SK-N-SH (cell line): ENCODE results near the gene RP2. TPM values are rescaled to one million over a fixed set of nuclear protein-coding genes. Genes with fewer than 3 reads are reported as not detected.

Experiments used
- CTCF ChIA-PET: fragments of 300-600, 350-600 bp; formaldehyde crosslinking; extraction: SDS; loops from one replicate; lab custom pipeline; 2021; lab: Yijun Ruan, JAX
- POLR2A ChIA-PET: fragments of 350-600 bp; sonication (Branson Sonifier 250); formaldehyde crosslinking; extraction: SDS; loops from one replicate; lab custom pipeline; 2020; ENCODE audit warnings: antibody characterized with exemption, inconsistent platforms; lab: Yijun Ruan, JAX
- DNase-seq: peaks from one replicate; pipeline ENCODE4 v3.0.0; 2012
- H2AFZ ChIP-seq: fragments of 200-600 bp; sonication (generic); 2 replicates; pipeline ENCODE4 v1.8.1; 2016; ENCODE audit warnings: antibody characterized with exemption, mild to moderate bottlenecking, low read depth
- H3F3A ChIP-seq: fragments of 200-600 bp; sonication (generic); replicated peaks from 2 replicates; pipeline ENCODE3; 2016; ENCODE audit warnings: antibody characterized with exemption, mild to moderate bottlenecking; ENCODE audit not compliant: insufficient read depth
- H3K27ac ChIP-seq, 2 experiments: fragments of 200-500 bp in 1 of 2; fragments of 200-600 bp in 1 of 2; sonication (Bioruptor generic) in 1 of 2; sonication (generic), shearing (Covaris generic) in 1 of 2; 2 replicates each; pipeline versions ENCODE4 v1.5.1 to v1.6.1; 2014 to 2016; ENCODE audit warnings: low read depth in 2 of 2, inconsistent platforms in 1 of 2, low read length in 1 of 2, mild to moderate bottlenecking in 1 of 2, mixed read lengths in 1 of 2
- H3K27me3 ChIP-seq: fragments of 200-600 bp; sonication (generic), shearing (Covaris generic); 2 replicates; pipeline ENCODE4 v1.6.1; 2016; ENCODE audit warnings: mixed run types; ENCODE audit not compliant: insufficient read depth
- H3K36me3 ChIP-seq, 2 experiments: fragments of 200-500 bp in 1 of 2; fragments of 200-600 bp in 1 of 2; sonication (Bioruptor generic) in 1 of 2; sonication (generic) in 1 of 2; replicated peaks in 1 of 2; 2 replicates each; pipeline versions ENCODE3 to v1.5.1; 2014 to 2016; ENCODE audit warnings: low read length in 1 of 2, mild to moderate bottlenecking in 1 of 2; ENCODE audit not compliant: insufficient read depth in 2 of 2, control insufficient read depth in 1 of 2
- H3K4me1 ChIP-seq, 2 experiments: fragments of 200-500 bp in 1 of 2; fragments of 200-600 bp in 1 of 2; sonication (Bioruptor generic) in 1 of 2; sonication (generic), shearing (Covaris generic) in 1 of 2; 2 replicates each; pipeline versions ENCODE4 v1.5.1 to v1.6.1; 2014 to 2016; ENCODE audit warnings: low read depth in 1 of 2, low read length in 1 of 2, mixed run types in 1 of 2; ENCODE audit not compliant: insufficient read depth in 2 of 2, control insufficient read depth in 1 of 2
- H3K4me2 ChIP-seq: fragments of 200-600 bp; sonication (generic), shearing (Covaris generic); 2 replicates; pipeline ENCODE4 v1.6.1; 2017; ENCODE audit warnings: mixed run types
- H3K4me3 ChIP-seq, 2 experiments: fragments of 200-500 bp in 1 of 2; fragments of 200-600 bp in 1 of 2; sonication (Bioruptor generic) in 1 of 2; sonication (generic), shearing (Covaris generic) in 1 of 2; 2 replicates each; pipeline versions ENCODE4 v1.5.1 to v1.8.1; 2014 to 2016; ENCODE audit warnings: low read depth in 2 of 2, inconsistent platforms in 1 of 2, low read length in 1 of 2, mild to moderate bottlenecking in 1 of 2, mixed read lengths in 1 of 2, moderate library complexity in 1 of 2
- H3K79me2 ChIP-seq: fragments of 200-600 bp; sonication (generic); 2 replicates; pipeline ENCODE4 v1.8.1; 2017; ENCODE audit warnings: mild to moderate bottlenecking; ENCODE audit not compliant: insufficient read depth
- H3K9ac ChIP-seq: fragments of 200-600 bp; sonication (generic); 2 replicates; pipeline ENCODE4 v1.6.1; 2017; ENCODE audit warnings: mixed run types
- H3K9me2 ChIP-seq: fragments of 200-600 bp; sonication (generic); 2 replicates; pipeline ENCODE4 v1.6.1; 2017; ENCODE audit warnings: mixed run types
- H3K9me3 ChIP-seq: fragments of 200-600 bp; sonication (generic); 2 replicates; pipeline ENCODE4 v1.6.1; 2017; ENCODE audit warnings: mixed run types, mild to moderate bottlenecking, moderate library complexity
- H4K20me1 ChIP-seq: fragments of 200-600 bp; sonication (generic); 2 replicates; pipeline ENCODE4 v1.6.1; 2017; ENCODE audit warnings: mild to moderate bottlenecking, mixed run types; ENCODE audit not compliant: insufficient read depth
- CHD2 ChIP-seq: fragments of 150-350 bp; IDR thresholded peaks from 2 replicates; pipeline ENCODE4 v1.6.1; 2018; ENCODE audit warnings: low read length; ENCODE audit not compliant: partially characterized antibody
- ELF1 ChIP-seq: IDR thresholded peaks from 2 replicates; pipeline ENCODE4 v1.4.0; 2012
- EZH2phosphoT487 ChIP-seq: fragments of 200-600 bp; sonication (generic); IDR thresholded peaks from 2 replicates; pipeline ENCODE4 v1.6.1; 2017; ENCODE audit warnings: low read depth, mixed run types, mild to moderate bottlenecking, antibody characterized with exemption, moderate library complexity, borderline replicate concordance
- FOSL2 ChIP-seq: IDR thresholded peaks from 2 replicates; pipeline ENCODE4 v1.4.0; 2012; ENCODE audit warnings: low read depth, mild to moderate bottlenecking, moderate library complexity, borderline replicate concordance
- GATA2 ChIP-seq: sonication (generic); formaldehyde crosslinking; IDR thresholded peaks from 2 replicates; pipeline ENCODE4 v1.5.0; 2020; ENCODE audit warnings: mild to moderate bottlenecking, missing genetic modification reagents
- JUND ChIP-seq: IDR thresholded peaks from 2 replicates; pipeline ENCODE4 v1.4.0; 2012
- NRF1 ChIP-seq: IDR thresholded peaks from 2 replicates; pipeline ENCODE4 v1.6.1; 2012; ENCODE audit warnings: low read depth, mild to moderate bottlenecking, low read length
- POLR2AphosphoS5 ChIP-seq: IDR thresholded peaks from 2 replicates; pipeline ENCODE4 v1.6.1; 2012; ENCODE audit warnings: low read depth, low read length
- RCOR1 ChIP-seq: fragments of 150-350 bp; IDR thresholded peaks from 2 replicates; pipeline ENCODE4 v1.6.1; 2017; ENCODE audit warnings: antibody characterized with exemption, low read length
- RFX5 ChIP-seq: IDR thresholded peaks from 2 replicates; pipeline ENCODE4 v1.6.1; 2012; ENCODE audit warnings: mild to moderate bottlenecking, improper control_type of control experiment, low read length
- SIN3A ChIP-seq: IDR thresholded peaks from 2 replicates; pipeline ENCODE4 v1.6.1; 2012; ENCODE audit warnings: low read depth, mild to moderate bottlenecking, low read length, moderate library complexity, borderline replicate concordance
- TAF1 ChIP-seq: IDR thresholded peaks from 2 replicates; pipeline ENCODE4 v1.6.1; 2012; ENCODE audit warnings: low read depth, mild to moderate bottlenecking, low read length, moderate library complexity, borderline replicate concordance
- TEAD4 ChIP-seq: IDR thresholded peaks from 2 replicates; pipeline ENCODE4 v1.4.0; 2012; ENCODE audit warnings: mild to moderate bottlenecking, borderline replicate concordance; ENCODE audit not compliant: insufficient read depth
- WGBS: methylation state at CpG from one replicate; pipeline ENCODE4 v1.1.6; 2017; ENCODE audit warnings: low lambda C conversion rate; 5-methylcytosine and 5-hydroxymethylcytosine counted together
- polyA plus RNA-seq, 3 experiments: library from polyadenylated mRNA; depleted of rRNA; stranded (reverse); fragments of >200 nt; gene quantifications; 2 replicates each; pipeline ENCODE4 v1.2.3, GENCODE V29; 2012
- TF ChIP-seq, protein P1 (sequence below): IDR thresholded peaks from 2 replicates; pipeline ENCODE4 v1.4.0; 2012; ENCODE audit warnings: low read depth
- TF ChIP-seq, protein P2 (sequence below): IDR thresholded peaks from 2 replicates; pipeline ENCODE4; 2012
- TF ChIP-seq, protein P3 (sequence below): IDR thresholded peaks from 2 replicates; pipeline ENCODE4 v1.4.0; 2012; ENCODE audit warnings: low read depth, borderline replicate concordance
- TF ChIP-seq, protein P4 (sequence below): fragments of 150-350 bp; IDR thresholded peaks from 2 replicates; pipeline ENCODE4 v1.6.1; 2017; ENCODE audit warnings: antibody characterized with exemption, low read length, low read depth, borderline replicate concordance

The RP2 gene
- polyA plus RNA-seq (2012; rRNA removed) = 4.5 and 6.3 TPM in 2 replicates
- 7.9 and 8.1 TPM in 2 replicates for polyA plus RNA-seq (2012; cell fraction: cytosol; rRNA removed)
- 1.6 and 3.5 TPM in 2 replicates for polyA plus RNA-seq (2012; cell fraction: nucleus; rRNA removed)

DNA sequence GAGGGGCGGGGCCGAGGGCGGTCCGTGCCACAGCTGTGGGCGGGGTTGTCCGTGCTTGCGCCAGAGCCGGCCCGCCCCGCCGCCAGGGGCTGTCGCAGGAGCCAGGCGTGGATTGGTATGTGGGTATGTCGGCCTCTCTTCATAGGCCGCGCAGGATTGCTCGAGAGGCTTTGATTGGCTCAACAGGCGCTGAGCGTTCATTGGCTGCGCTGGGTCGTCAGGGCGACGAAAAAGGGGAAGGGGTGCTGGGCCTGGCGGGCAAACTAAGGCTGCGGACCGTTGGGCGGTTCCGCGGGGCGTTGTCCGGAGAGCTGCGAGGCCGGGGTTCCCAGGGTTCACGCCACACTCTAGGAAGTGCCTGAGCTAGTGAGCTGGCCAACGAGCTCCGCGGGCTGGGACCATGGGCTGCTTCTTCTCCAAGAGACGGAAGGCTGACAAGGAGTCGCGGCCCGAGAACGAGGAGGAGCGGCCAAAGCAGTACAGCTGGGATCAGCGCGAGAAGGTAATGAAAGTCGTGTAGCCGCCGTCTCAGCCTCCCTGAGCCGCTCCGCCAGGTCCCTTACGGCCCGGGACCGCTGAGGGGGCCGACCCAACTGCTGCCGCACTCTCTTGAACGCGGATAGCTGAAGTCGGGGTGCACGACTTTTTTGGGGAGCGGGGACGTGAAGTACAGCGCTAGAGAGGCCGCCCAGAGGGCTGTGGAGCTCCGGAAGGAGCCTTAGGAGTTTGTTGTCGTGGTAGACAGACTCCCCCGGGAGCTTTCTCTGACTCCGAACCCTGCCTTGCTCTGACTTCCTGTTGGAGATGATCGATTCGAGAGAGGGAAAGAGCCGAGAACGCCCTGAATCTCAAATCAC lies at the start of gene RP2:
TSS of gene RP2 (plus strand) at position 343 of the 857 bp plus-strand sequence. CDS start at position 401, 58 bp downstream.
- Histone ChIP-seq H3F3A (peaks cover 15% of the 10 kb centered on the region), H2AFZ (peak within 1 kb of the TSS; percentile 45; the same call in 1 of the 2 replicates), H3K9ac (peak within 1 kb of the TSS; percentile 92), H3K27ac (peak within 1 kb of the TSS; percentile 83 to 92), H3K36me3 (no peaks in the 10 kb centered on the region), H3K4me2 (peak within 1 kb of the TSS; percentile 76), H3K27me3 (0 out of 2 replicates have a peak, but pooled peaks cover 4% of the 10 kb centered on the region), H3K4me3 (peak within 1 kb of the TSS; percentile 65 to 68), H3K4me1 (peaks cover 0 to 3% of the 10 kb centered on the region in 2 experiments; a peak in 3 of 4 replicates), H4K20me1 (peaks cover 7% of the 10 kb centered on the region; the same call in 1 of the 2 replicates), H3K9me2 (no peaks in the 10 kb centered on the region), H3K9me3 (no peaks in the 10 kb centered on the region), H3K79me2 (peaks cover 46% of the 10 kb centered on the region)
- POLR2A ChIA-PET = interaction anchor here (1.1 kb wide), 1 partner anchor 308 kb away, joined by 5 read pairs; the partner anchor contains the start of gene RBM10
- peak; percentile 89 for DNase-seq
- TF ChIP-seq POLR2AphosphoS5 = peak; percentile 69
- TF ChIP-seq, protein P1, sequence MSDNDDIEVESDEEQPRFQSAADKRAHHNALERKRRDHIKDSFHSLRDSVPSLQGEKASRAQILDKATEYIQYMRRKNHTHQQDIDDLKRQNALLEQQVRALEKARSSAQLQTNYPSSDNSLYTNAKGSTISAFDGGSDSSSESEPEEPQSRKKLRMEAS = 0 out of 2 replicates have a peak, but pooled peaks have one; percentile 27
- no peak for TF ChIP-seq ELF1
- peak; percentile 74 for TF ChIP-seq RFX5
- peak; percentile 36 for TF ChIP-seq NRF1
- peak; percentile 52; the same call in 1 of the 2 replicates for TF ChIP-seq TAF1
- TF ChIP-seq, protein P2, sequence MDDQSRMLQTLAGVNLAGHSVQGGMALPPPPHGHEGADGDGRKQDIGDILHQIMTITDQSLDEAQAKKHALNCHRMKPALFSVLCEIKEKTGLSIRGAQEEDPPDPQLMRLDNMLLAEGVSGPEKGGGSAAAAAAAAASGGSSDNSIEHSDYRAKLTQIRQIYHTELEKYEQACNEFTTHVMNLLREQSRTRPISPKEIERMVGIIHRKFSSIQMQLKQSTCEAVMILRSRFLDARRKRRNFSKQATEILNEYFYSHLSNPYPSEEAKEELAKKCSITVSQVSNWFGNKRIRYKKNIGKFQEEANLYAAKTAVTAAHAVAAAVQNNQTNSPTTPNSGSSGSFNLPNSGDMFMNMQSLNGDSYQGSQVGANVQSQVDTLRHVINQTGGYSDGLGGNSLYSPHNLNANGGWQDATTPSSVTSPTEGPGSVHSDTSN = peak; percentile 50
- TF ChIP-seq, protein P3, sequence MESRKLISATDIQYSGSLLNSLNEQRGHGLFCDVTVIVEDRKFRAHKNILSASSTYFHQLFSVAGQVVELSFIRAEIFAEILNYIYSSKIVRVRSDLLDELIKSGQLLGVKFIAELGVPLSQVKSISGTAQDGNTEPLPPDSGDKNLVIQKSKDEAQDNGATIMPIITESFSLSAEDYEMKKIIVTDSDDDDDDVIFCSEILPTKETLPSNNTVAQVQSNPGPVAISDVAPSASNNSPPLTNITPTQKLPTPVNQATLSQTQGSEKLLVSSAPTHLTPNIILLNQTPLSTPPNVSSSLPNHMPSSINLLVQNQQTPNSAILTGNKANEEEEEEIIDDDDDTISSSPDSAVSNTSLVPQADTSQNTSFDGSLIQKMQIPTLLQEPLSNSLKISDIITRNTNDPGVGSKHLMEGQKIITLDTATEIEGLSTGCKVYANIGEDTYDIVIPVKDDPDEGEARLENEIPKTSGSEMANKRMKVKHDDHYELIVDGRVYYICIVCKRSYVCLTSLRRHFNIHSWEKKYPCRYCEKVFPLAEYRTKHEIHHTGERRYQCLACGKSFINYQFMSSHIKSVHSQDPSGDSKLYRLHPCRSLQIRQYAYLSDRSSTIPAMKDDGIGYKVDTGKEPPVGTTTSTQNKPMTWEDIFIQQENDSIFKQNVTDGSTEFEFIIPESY = no peak
- TF ChIP-seq SIN3A = peak; percentile 12; the same call in 1 of the 2 replicates
- WGBS = 11% methylated on average over 17 of the region's 71 CpGs
- CTCF ChIA-PET = interaction anchor here (1.0 to 1.1 kb wide), 2 partner anchors 13 to 67 kb away, joined by 3 read pairs; no protein-coding TSS in a partner anchor

DNA sequence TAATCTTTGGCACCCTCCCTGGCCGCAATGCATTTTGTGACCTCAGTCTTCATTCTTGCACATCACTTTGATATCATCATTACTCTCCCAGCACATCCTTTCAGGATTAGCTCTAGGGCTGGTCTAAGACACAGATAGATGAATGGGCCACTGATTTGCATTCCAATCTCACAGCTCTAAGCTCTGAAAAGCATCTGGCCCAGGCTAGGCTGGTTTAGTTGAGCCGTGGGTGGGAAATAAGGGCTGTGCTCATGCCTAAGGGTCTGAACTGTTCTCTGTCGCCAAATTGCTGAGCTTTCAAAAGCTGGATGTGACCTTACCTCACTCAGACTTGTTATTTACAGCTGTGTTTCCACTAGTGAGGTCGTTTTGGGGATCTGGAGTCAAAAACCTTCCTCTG lies 47.9 kb upstream of the RP2 start:
- no peak for DNase-seq
- CTCF ChIA-PET = interaction anchor here (1.9 kb wide), 1 partner anchor 7 kb away, joined by 5 read pairs; no protein-coding TSS in a partner anchor
- TF ChIP-seq POLR2AphosphoS5 = no peak
- no peak for TF ChIP-seq GATA2 (CRISPR knock-in tag)
- no peak for TF ChIP-seq FOSL2
- no peak for TF ChIP-seq JUND
- TF ChIP-seq, protein P2 = no peak
- TF ChIP-seq, protein P1 = no peak
- no peak for TF ChIP-seq TEAD4
- TF ChIP-seq CHD2 = no peak
- TF ChIP-seq RCOR1 = no peak
- TF ChIP-seq NRF1 = no peak
- TF ChIP-seq, protein P4, sequence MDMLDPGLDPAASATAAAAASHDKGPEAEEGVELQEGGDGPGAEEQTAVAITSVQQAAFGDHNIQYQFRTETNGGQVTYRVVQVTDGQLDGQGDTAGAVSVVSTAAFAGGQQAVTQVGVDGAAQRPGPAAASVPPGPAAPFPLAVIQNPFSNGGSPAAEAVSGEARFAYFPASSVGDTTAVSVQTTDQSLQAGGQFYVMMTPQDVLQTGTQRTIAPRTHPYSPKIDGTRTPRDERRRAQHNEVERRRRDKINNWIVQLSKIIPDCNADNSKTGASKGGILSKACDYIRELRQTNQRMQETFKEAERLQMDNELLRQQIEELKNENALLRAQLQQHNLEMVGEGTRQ = no peak
- TF ChIP-seq EZH2phosphoT487 = no peak

More for the DNA sequence above, 47.9 kb upstream of the RP2 start:
- no peak overlapping the region for H3K4me2 ChIP-seq
- H3K27ac ChIP-seq = no peak overlapping the region
- POLR2A ChIA-PET = no interaction called here
- no peaks in the 10 kb centered on the region for H3K36me3 ChIP-seq
- no peak overlapping the region; the same call in 1 of the 2 replicates for H2AFZ ChIP-seq
- peaks cover 0 to 22% of the 10 kb centered on the region in 2 experiments; a peak in 2 of 4 replicates for H3K4me1 ChIP-seq
- H3K9me3 ChIP-seq = no peaks in the 10 kb centered on the region
- no peaks in the 10 kb centered on the region for H3K79me2 ChIP-seq
- no peak overlapping the region for H3K4me3 ChIP-seq
- H3F3A ChIP-seq = peaks cover 27% of the 10 kb centered on the region
- H3K9me2 ChIP-seq = no peaks in the 10 kb centered on the region
- WGBS = 38% methylated on average over 4 of the region's 4 CpGs
- no peak overlapping the region for H3K9ac ChIP-seq
- no peaks in the 10 kb centered on the region for H4K20me1 ChIP-seq
- no peaks in the 10 kb centered on the region for H3K27me3 ChIP-seq
